Uterine smooth muscle cell (primary cell): ENCODE measurements around the gene SHISA3. TPM values are rescaled to one million over a fixed set of nuclear protein-coding genes. Genes with fewer than 3 reads are reported as not detected.

Experiments used
- total RNA-seq: library from RNA; depleted of rRNA; stranded (reverse); fragments of >200 nt; gene quantifications from 2 replicates; pipeline ENCODE4 v1.2.3, GENCODE V29; 2014

Gene SHISA3
- total RNA-seq, result 0.12 and 0.22 TPM in 2 replicates

DNA sequence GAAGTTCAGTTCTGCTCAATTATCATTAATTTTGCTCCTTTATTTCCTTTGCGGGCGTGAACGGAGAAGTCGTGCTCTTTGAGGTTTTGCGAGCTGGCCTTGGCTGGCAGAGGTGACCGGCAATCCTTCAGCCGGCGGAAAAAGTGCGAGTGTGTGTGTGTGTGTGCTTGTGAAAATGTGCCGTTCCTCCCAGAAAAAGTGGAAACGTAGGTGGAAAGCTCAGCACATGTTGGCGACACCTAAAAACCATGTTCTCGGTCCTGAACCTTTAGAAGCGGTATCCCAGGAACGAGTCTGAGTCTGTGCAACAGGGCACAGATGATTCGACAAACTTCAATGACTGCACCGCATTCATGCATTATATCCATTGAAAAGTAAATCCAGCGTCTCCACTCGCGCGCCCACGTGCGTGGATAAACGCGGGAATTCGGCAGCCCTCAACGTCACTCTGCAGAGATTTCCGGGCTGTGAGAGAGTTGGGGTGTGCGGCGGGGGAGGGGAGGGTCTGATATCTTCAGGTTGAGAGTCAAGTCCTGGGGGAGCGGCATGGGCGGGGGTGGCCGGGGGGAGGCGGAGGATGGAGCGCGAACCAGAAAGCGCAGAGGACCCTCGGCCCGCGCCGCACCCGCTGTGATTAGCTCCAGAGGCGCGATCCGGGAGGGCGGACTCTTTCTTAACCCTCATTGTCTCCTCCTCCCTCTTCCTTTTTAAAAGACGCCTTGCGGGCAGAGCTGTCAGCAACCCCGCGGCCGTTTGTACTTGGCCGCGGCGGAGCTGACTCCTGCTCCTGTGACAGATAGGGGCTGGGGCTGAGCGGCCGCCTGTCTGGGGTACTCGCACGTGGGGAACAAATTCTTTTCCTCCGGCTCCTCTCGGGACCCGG lies at the start of gene SHISA3:
Gene SHISA3 (plus strand): TSS at position 737 of the 883 bp plus-strand sequence. CDS start 569 bp downstream, outside the sequence.

Other genes starting within 250 kb of the SHISA3 start
- under 0.01 and 0.12 TPM in 2 replicates for gene BEND4, start 244.8 kb upstream of the SHISA3 start, total RNA-seq